Uterus (tissue), 2 donors: ENCODE data around the gene SDK2.

Experiments used
- POLR2A ChIP-seq, 2 donors: fragments of 450-650 bp; IDR thresholded peaks; one replicate each; pipeline ENCODE4 v1.6.1; 2016; ENCODE audit warnings: antibody characterized with exemption in 2 of 2, mild to moderate bottlenecking in 1 of 2, moderate library complexity in 1 of 2
- TF ChIP-seq, protein P1 (sequence below), 4 experiments: fragments of 200-600 bp in 2 of 4; fragments of 450-650 bp in 2 of 4; sonication (generic) in 2 of 4; IDR thresholded peaks; one replicate each; pipeline ENCODE4 v1.5.1; 2016 to 2019; ENCODE audit warnings: antibody characterized with exemption in 4 of 4, mild to moderate bottlenecking in 2 of 4, moderate library complexity in 1 of 4

DNA sequence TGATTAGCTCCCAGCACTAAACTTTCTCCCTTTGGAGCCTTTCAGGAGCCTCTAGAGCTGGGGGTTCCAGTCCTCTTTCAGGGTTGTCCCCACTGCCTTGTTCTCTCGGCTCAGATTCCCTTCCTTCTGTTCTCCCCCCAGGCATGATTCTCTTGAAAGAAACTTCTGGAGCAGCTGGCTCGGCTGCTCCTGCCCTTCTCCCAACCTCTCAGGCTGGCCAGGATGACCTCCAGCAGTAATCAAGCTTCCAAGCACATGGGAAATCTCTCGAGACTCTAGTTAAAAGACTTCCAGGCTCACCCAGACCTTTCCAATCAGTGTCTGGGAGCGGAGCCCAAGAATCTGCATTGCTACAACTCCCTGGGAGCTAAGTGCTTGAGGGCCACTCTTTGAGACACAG, 3.6 kb downstream of the SDK2 start:
- TF ChIP-seq, protein P1, sequence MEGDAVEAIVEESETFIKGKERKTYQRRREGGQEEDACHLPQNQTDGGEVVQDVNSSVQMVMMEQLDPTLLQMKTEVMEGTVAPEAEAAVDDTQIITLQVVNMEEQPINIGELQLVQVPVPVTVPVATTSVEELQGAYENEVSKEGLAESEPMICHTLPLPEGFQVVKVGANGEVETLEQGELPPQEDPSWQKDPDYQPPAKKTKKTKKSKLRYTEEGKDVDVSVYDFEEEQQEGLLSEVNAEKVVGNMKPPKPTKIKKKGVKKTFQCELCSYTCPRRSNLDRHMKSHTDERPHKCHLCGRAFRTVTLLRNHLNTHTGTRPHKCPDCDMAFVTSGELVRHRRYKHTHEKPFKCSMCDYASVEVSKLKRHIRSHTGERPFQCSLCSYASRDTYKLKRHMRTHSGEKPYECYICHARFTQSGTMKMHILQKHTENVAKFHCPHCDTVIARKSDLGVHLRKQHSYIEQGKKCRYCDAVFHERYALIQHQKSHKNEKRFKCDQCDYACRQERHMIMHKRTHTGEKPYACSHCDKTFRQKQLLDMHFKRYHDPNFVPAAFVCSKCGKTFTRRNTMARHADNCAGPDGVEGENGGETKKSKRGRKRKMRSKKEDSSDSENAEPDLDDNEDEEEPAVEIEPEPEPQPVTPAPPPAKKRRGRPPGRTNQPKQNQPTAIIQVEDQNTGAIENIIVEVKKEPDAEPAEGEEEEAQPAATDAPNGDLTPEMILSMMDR (IDR thresholded peaks at IDR 0.05): no peak
- TF ChIP-seq POLR2A (IDR thresholded peaks at IDR 0.05): no peak
